SKM-1 treated with dmso at 0.1 percent for 144 hours (cell line): ENCODE measurements around the gene SLC2A4.

Experiments used
- DNase-seq: peaks from one replicate; lab custom pipeline; 2025; ENCODE audit not compliant: unreplicated experiment; lab: John Stamatoyannopoulos, UW

Gene SLC2A4

GRCh38 chr17:7246779-7247178 is 34.7 kb upstream of the SLC2A4 start:
- DNase-seq: no peak

- no peak for DNase-seq
These were observed 32.7 kb upstream of the SLC2A4 start for GRCh38 chr17:7248796-7249195.

- DNase-seq: no peak
These were observed 32.3 kb upstream of the SLC2A4 start for GRCh38 chr17:7249214-7249613.

- no peak for DNase-seq
These were observed 31.7 kb upstream of the SLC2A4 start for GRCh38 chr17:7249830-7250229.

- DNase-seq: no peak
These were observed 30.6 kb upstream of the SLC2A4 start for GRCh38 chr17:7250695-7251627.

- DNase-seq: peak; percentile 92
These were observed 29.8 kb upstream of the SLC2A4 start, which contains the start of gene CTDNEP1 for GRCh38 chr17:7251661-7252175. Gene CTDNEP1 (minus strand): TSS chr17:7251734. CDS start chr17:7251296, 438 bp downstream.

GRCh38 chr17:7252176-7253043 is 29.1 kb upstream of the SLC2A4 start, which contains the start of gene ELP5:
Gene ELP5 (plus strand): TSS chr17:7252215. CDS start chr17:7252551, 336 bp downstream.
- peak; percentile 46 for DNase-seq

- no peak for DNase-seq
These were observed 28.4 kb upstream of the SLC2A4 start for GRCh38 chr17:7253082-7253481.

- DNase-seq: no peak
These were observed 27.0 kb upstream of the SLC2A4 start for GRCh38 chr17:7254511-7254910.

- DNase-seq: no peak
These were observed 24.6 kb upstream of the SLC2A4 start for GRCh38 chr17:7256766-7257456.

GRCh38 chr17:7258731-7259554 is 22.6 kb upstream of the SLC2A4 start:
- no peak for DNase-seq

- no peak for DNase-seq
These were observed 22.0 kb upstream of the SLC2A4 start for GRCh38 chr17:7259555-7259889.

- DNase-seq: no peak
These were observed 21.4 kb upstream of the SLC2A4 start for GRCh38 chr17:7260151-7260550.

- DNase-seq: no peak
These were observed 20.7 kb upstream of the SLC2A4 start for GRCh38 chr17:7260651-7261378.

GRCh38 chr17:7261379-7262191 is 19.9 kb upstream of the SLC2A4 start:
- no peak for DNase-seq

GRCh38 chr17:7262192-7262934 is 19.2 kb upstream of the SLC2A4 start, which contains the start of gene CLDN7:
Gene CLDN7 (minus strand): TSS chr17:7262478. CDS start chr17:7262043, 435 bp downstream.
- DNase-seq: no peak

- DNase-seq: no peak
These were observed 18.4 kb upstream of the SLC2A4 start for GRCh38 chr17:7262935-7263800.
